Smooth muscle cell of trachea (primary cell): ENCODE measurements around the gene CENATAC. TPM values are rescaled to one million over a fixed set of nuclear protein-coding genes. Genes with fewer than 3 reads are reported as not detected.

Experiments
- total RNA-seq: library from RNA; depleted of rRNA; stranded (reverse); fragments of >200 nt; gene quantifications from 2 replicates; pipeline ENCODE4 v1.2.1, GENCODE V29; 2014

CENATAC gene
- total RNA-seq, result 24.8 and 31.9 TPM in 2 replicates

DNA sequence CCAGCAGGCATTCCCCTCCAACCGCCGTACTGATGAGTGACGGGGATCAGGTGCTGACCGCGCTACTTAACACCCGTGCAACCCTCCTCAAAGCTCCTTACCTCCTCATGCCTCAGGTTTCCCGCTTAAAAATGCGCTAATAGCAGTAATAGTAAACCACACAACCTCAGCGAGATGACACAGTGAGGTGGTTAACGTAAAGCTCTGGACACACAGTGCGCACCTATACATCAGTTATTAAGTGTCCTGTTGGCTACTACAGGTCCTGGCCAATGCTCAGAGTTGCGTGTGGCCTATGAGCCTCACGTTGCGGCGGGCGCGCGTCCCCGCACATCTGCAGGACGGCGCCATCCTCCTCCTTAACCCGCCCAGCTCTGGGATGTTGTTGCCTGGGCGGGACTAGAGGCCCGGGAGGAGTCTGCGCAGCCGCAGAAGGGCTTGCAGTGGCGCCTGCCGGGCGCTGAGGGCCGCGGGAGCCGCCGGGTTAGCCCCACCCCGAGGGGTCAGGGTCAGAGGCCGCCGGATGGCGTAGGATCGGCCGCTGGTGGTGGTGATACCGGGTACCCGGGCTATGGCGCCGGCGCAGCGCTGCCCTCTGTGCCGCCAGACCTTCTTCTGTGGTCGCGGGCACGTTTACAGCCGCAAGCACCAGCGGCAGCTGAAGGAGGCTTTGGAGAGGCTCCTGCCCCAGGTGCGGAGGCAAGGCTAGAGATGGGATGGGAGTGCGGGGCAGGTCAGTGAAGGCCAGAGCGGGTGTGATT is at the start of gene CENATAC:
Gene CENATAC (plus strand): TSS at position 512 of the 761 bp plus-strand sequence. CDS start 60 bp downstream, at position 572.

GRCh38 chr11:118956094-118956846 is 41.7 kb upstream of the CENATAC start, which contains the start of gene UPK2:
UPK2 (plus strand) TSS chr11:118956298; CDS start chr11:118956351, 53 bp downstream.

GRCh38 chr11:118971646-118972045 is 26.3 kb upstream of the CENATAC start, which contains the start of gene FOXR1:
FOXR1 (plus strand) TSS chr11:118971761; CDS start chr11:118971932, 171 bp downstream.

DNA sequence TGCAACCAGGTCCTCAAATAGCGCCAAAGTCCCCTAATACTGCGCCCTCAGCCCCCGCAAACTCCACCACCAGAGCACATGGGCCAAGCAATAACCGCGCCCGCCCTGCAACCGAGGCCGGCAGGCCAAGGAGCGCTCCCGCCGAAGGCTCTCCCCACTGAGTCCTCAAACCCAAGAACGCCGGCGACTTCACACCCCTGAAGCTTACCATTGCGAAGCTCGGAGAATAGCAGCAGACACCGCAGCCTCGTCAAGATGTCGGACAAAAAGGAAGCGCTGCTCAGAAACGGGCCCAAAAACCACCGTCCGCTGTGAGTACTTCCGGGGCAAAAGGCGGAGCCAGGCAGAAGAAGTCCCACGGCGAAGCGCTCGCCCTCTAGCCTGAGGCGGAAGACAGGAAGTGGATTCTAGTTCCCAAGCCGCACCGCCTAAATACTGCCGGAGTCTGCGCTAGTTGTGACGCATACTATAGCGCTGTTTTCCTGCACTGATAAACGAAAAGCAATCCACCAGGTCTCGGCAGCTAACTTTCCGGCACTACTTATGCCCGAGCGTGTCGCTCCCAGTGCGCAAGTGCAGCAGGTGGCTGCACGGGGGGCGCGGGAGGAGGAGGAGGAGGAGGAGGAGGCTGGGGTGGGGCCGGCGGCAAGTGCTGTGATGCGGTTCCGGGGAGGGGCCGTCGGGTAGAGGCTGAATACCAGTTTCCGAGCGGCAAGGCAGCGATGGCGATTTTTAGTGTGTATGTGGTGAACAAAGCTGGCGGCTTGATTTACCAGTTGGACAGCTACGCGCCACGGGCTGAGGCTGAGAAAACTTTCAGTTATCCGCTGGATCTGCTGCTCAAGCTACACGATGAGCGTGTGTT is 20.4 kb downstream of the CENATAC start, which contains the start of the genes RPS25 and TRAPPC4:
Gene RPS25 (minus strand): TSS at position 270 of the 865 bp plus-strand sequence. CDS start 59 bp downstream, at position 211.
Gene TRAPPC4 (plus strand): TSS at position 693 of the 865 bp plus-strand sequence. CDS start 30 bp downstream, at position 723.

DNA sequence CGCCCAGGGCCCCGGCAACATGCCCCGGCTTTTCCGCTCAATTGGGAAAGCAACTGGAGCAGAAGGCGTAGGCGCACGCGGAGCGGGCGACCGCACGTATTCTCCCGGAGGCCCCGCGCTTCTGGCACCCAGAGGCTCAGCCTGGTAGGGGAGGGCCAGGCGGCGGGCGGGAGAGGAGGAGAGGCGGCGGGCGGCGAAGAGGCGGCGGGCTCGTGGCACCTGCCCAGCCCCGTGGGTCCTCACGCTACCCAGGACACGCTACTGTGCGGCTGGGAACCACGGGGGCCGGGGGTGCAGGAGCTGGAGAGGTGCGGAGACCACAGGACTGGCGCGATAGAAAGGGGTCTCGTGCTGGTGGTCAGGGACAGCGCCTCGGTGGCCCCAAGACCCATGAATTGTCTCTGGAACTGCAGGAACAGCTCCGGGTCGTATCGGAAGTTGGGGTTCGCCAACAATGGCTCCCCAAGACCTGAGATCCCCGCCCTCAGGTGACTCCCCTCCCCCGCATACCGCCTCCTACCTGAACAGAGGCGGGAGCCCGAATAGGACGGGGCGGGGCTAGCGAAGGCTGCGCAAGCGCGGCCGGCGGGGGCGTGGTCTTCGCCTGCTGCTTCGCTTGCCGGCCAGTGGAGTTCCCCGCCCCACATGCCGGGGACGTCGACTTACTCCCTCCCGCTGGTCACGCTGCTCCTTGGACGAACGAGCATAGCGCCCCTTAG is 32.5 kb downstream of the CENATAC start, which contains the start of gene SLC37A4:
Gene SLC37A4 (minus strand): TSS at position 549 of the 719 bp plus-strand sequence.

DNA sequence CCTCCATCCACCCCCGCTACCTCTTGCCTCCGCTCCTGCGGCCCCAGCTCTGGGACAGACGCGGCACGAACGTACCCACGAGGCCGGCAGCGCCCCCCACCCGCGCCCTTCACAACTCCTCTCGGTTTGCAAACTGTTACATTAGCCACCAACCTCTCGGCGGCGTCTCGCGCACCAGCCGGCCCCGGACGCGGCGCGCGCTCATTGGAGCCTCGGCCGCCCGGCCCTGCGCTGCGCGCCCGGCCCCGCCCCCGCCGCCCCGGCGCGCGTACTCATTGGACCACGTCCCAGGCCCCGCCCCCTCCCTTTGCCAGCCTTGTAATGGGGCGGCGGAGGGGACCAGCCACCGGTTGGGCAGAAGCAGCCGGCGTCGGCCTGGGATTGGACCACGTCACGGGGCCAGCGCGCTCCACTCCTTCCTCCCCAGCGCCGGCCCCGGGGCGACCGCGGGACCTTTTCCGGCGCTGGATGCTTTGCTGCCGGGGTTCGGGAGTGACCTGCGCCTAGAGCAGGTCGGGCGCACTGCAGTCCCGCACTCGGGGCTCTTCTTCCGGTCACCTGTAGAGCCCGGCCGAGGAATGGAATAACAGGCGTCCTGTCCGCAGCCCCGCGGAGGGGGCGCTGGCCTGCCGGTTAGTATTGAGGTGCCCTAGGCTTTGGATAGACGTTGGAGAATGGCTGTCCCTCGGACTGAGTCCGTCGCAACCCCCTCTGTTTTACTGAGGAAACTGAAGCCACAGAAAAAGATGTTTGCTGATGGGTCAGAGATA is 59.2 kb downstream of the CENATAC start, which contains the start of gene HYOU1:
Gene HYOU1 (minus strand): TSS at position 206 of the 770 bp plus-strand sequence. CDS start 1,045 bp downstream, outside the sequence.

Other genes starting within 250 kb of the CENATAC start
- gene DDX6, start 207.0 kb upstream of the CENATAC start, total RNA-seq, result 131 and 157 TPM in 2 replicates
- gene CXCR5, start 114.2 kb upstream of the CENATAC start, total RNA-seq, result under 0.01 TPM in 1 of 2 replicates, not detected in the other
- 22.7 and 49.0 TPM in 2 replicates for gene BCL9L, start 72.2 kb upstream of the CENATAC start, total RNA-seq
- not detected in 2 replicates for gene UPK2, start 41.8 kb upstream of the CENATAC start, total RNA-seq
- gene FOXR1, start 26.4 kb upstream of the CENATAC start, total RNA-seq, result not detected in 2 replicates
- 737 and 1,241 TPM in 2 replicates for gene RPS25, start 20.2 kb downstream of the CENATAC start, total RNA-seq
- gene TRAPPC4, start 20.6 kb downstream of the CENATAC start, total RNA-seq, result 76.4 and 101 TPM in 2 replicates
- 8.9 and 12.8 TPM in 2 replicates for gene SLC37A4, start 32.7 kb downstream of the CENATAC start, total RNA-seq
- 69.6 and 77.7 TPM in 2 replicates for gene HYOU1, start 59.1 kb downstream of the CENATAC start, total RNA-seq
- 31.4 and 42.3 TPM in 2 replicates for gene VPS11, start 69.7 kb downstream of the CENATAC start, total RNA-seq
- gene HMBS, start 86.7 kb downstream of the CENATAC start, total RNA-seq, result 8.9 and 10.3 TPM in 2 replicates
- 19.3 and 23.3 TPM in 2 replicates for gene DPAGT1, start 103.7 kb downstream of the CENATAC start, total RNA-seq
- gene C2CD2L, start 109.2 kb downstream of the CENATAC start, total RNA-seq, result 1.9 and 4.0 TPM in 2 replicates
- gene HINFP, start 123.4 kb downstream of the CENATAC start, total RNA-seq, result 14.4 and 18.5 TPM in 2 replicates
- gene ABCG4, start 150.9 kb downstream of the CENATAC start, total RNA-seq, result under 0.01 and 0.17 TPM in 2 replicates
- 20.8 and 29.9 TPM in 2 replicates for gene NLRX1, start 170.6 kb downstream of the CENATAC start, total RNA-seq
- gene NHERF4, start 187.3 kb downstream of the CENATAC start, total RNA-seq, result not detected in 2 replicates
- gene CBL, start 208.2 kb downstream of the CENATAC start, total RNA-seq, result 9.6 and 11.5 TPM in 2 replicates